ENCODE data around the gene MZT2A.
"Not testable (repeated sequence)": the region's sequence is repeated elsewhere in the genome, so short reads cannot be mapped to it uniquely, and the experiment has no call there.

The MZT2A gene

GRCh38 chr2:131447981-131448380 is 44.2 kb downstream of the MZT2A start:
- DNase-seq (ENCODE audit: low spot score), result not testable (repeated sequence)

GRCh38 chr2:131445896-131446295 is 46.3 kb downstream of the MZT2A start:
- no peak for DNase-seq (ENCODE audit: low spot score)

- DNase-seq (ENCODE audit: low spot score), result not testable (repeated sequence)
Observed at GRCh38 chr2:131445515-131445797, 46.7 kb downstream of the MZT2A start.

GRCh38 chr2:131444736-131445514 is 47.3 kb downstream of the MZT2A start:
- not testable (repeated sequence) for DNase-seq (ENCODE audit: low spot score)

GRCh38 chr2:131440742-131441468 is 51.3 kb downstream of the MZT2A start:
- not testable (repeated sequence) for DNase-seq (ENCODE audit: low spot score)

Measured in GM03348 (cell line).